GM18511 (cell line): ENCODE data around the gene CPNE5.

Experiments used
- ATAC-seq: cut with Tn5 transposase; IDR thresholded peaks from one replicate; pipeline ENCODE4 v1.9.1; 2021; ENCODE audit warnings: mild to moderate bottlenecking, moderate library complexity; ENCODE audit not compliant: unreplicated experiment

CPNE5 gene

GRCh38 chr6:36858407-36858981, 19.2 kb upstream of the CPNE5 start:
- ATAC-seq: no peak

- no peak for ATAC-seq
These were observed 18.1 kb upstream of the CPNE5 start for GRCh38 chr6:36857325-36857724.

- no peak for ATAC-seq
These were observed 17.0 kb upstream of the CPNE5 start for GRCh38 chr6:36856277-36856676.

GRCh38 chr6:36855750-36856149, 16.5 kb upstream of the CPNE5 start:
- ATAC-seq: no peak

DNA sequence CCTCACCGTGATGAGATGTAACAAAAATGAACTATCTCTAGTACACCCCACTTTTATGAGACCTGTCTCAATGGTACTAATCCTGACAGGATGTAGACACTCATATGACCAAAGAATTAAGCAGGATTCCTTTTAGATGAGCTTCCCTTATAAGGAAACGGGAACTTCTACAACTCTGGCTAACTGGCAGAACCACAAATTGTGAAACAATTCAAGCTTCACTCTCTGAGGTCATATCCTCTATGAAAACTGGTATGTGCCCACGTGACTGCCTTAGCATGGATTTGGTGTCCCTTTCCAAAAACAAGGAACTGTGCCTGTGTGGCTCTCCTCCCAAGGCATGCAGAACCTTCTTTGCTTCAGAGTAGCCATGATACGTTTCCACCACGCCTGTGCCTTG, 14.1 kb upstream of the CPNE5 start:
- no peak for ATAC-seq

- ATAC-seq: no peak
These were observed 13.4 kb upstream of the CPNE5 start for GRCh38 chr6:36852481-36853147.

- ATAC-seq: no peak
These were observed 12.4 kb upstream of the CPNE5 start for GRCh38 chr6:36851626-36852025.

- no peak for ATAC-seq
These were observed 11.9 kb upstream of the CPNE5 start for GRCh38 chr6:36851149-36851614.

GRCh38 chr6:36850021-36850420, 10.8 kb upstream of the CPNE5 start:
- ATAC-seq: no peak

GRCh38 chr6:36848658-36849441, 9.6 kb upstream of the CPNE5 start:
- no peak for ATAC-seq

DNA sequence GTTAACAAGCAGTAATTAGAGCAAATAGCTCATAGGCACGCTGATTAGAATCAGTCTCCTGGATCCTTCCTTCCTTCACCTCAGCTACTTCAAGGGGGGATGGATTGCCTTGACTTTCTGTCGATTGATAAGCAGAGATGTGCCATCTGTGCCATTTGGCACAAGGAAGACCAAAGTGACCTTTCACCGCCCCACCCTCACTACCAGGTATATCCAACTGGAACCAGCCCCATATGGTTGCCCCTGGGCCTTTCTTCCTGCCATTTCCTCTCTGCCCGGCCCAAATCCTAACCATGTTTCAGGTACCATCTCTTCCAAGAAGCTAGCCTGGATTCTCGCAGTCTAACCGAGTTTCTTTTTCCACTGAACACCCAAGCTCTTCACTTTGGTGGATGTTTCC, 8.7 kb upstream of the CPNE5 start:
- ATAC-seq: no peak

GRCh38 chr6:36847152-36847551, 7.9 kb upstream of the CPNE5 start:
- no peak for ATAC-seq

- ATAC-seq: no peak
These were observed 6.0 kb upstream of the CPNE5 start for GRCh38 chr6:36845233-36845632.

GRCh38 chr6:36844232-36845170, 5.3 kb upstream of the CPNE5 start:
- no peak for ATAC-seq

DNA sequence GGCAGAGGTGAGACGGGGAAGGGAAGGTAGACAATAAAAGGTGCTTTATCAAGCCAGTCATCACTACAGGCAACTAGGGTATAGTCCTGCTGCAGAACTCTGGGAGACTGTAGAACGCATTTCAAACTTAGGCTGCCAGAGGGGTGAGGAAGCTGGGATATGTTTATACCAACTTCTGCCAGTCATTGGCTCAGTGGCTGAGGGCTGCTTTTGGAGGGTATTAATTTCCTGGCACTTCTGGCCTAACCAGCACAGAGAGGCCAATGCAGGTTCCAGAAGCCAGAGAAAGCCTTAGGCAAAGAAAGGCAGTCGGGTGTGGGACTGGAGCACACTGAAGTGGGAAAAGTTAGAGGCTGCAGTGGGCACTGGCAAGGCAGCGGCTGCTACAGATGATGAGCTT, 3.9 kb upstream of the CPNE5 start:
- no peak for ATAC-seq

- no peak for ATAC-seq
These were observed 2.5 kb upstream of the CPNE5 start for GRCh38 chr6:36841756-36842155.

- no peak for ATAC-seq
These were observed 1.5 kb upstream of the CPNE5 start for GRCh38 chr6:36840432-36841403.

GRCh38 chr6:36839749-36840431, 646 bp upstream of the CPNE5 start:
- ATAC-seq: no peak

DNA sequence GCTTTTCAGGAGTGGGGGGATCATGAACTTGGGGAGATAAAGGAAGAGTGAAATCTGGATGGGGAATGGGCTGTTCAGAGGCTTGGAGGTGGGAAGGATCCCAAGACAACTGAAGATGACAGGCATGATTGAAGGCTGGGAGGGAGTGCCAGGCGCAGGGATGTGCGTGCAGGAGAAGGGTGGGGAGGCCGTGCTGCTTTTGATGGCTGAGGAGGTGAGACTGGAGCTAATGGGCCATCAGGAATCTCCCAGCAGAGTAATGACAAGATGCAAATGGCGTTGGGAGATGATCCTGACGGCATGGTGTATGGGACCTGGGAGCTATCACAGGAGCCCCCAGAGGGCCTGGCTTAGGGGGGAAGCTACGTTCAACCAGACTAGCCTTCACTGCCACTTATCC, 1.6 kb downstream of the CPNE5 start:
- ATAC-seq: no peak
